HEK293T (cell line): Measurements from ENCODE around the gene RPL35.

Experiments
- CTCF ChIA-PET: fragments of 350-600 bp; formaldehyde crosslinking; extraction: SDS; loops from one replicate; lab custom pipeline; 2021; ENCODE audit warnings: antibody characterized with exemption, inconsistent platforms; lab: Yijun Ruan, JAX
- POLR2A ChIA-PET: fragments of 350-600 bp; formaldehyde crosslinking; extraction: SDS; loops from one replicate; lab custom pipeline; 2020; ENCODE audit warnings: antibody characterized with exemption, inconsistent platforms; lab: Yijun Ruan, JAX
- DNase-seq: peaks from one replicate; pipeline ENCODE4 v3.0.0; 2012; ENCODE audit warnings: mixed read lengths; ENCODE audit errors: extremely low spot score
- ARNT ChIP-seq: fragments of 450-650 bp; IDR thresholded peaks from 2 replicates; pipeline ENCODE4 v1.6.1; 2017; ENCODE audit warnings: mild to moderate bottlenecking
- BHLHE40 ChIP-seq: fragments of 450-650 bp; IDR thresholded peaks from 2 replicates; pipeline ENCODE4 v1.6.1; 2016; ENCODE audit warnings: mild to moderate bottlenecking, moderate library complexity, borderline replicate concordance
- CTBP1 ChIP-seq: fragments of 450-650 bp; IDR thresholded peaks from 2 replicates; pipeline ENCODE4 v1.6.1; 2016; ENCODE audit warnings: borderline replicate concordance
- ELF4 ChIP-seq: fragments of 450-650 bp; IDR thresholded peaks from 2 replicates; pipeline ENCODE4 v1.6.1; 2017; ENCODE audit warnings: antibody characterized with exemption
- FOXA1 ChIP-seq: fragments of 450-650 bp; IDR thresholded peaks from 2 replicates; pipeline ENCODE4 v1.6.1; 2016; ENCODE audit warnings: mild to moderate bottlenecking
- FOXK2 ChIP-seq: fragments of 450-650 bp; IDR thresholded peaks from 2 replicates; pipeline ENCODE4 v1.6.1; 2016; ENCODE audit warnings: mild to moderate bottlenecking
- FOXM1 ChIP-seq: fragments of 450-650 bp; IDR thresholded peaks from 2 replicates; pipeline ENCODE4 v1.6.1; 2017; ENCODE audit warnings: mild to moderate bottlenecking, borderline replicate concordance
- HDGF ChIP-seq: fragments of 450-650 bp; IDR thresholded peaks from 2 replicates; pipeline ENCODE4 v1.6.1; 2017; ENCODE audit warnings: antibody characterized with exemption, borderline replicate concordance
- L3MBTL2 ChIP-seq: fragments of 450-650 bp; conservative IDR thresholded peaks from 2 replicates; pipeline ENCODE4 v1.6.1; 2016; ENCODE audit warnings: mild to moderate bottlenecking
- LEF1 ChIP-seq: fragments of 450-650 bp; IDR thresholded peaks from 2 replicates; pipeline ENCODE4 v1.6.1; 2017; ENCODE audit warnings: mild to moderate bottlenecking, borderline replicate concordance
- NFRKB ChIP-seq: fragments of 450-650 bp; IDR thresholded peaks from 2 replicates; pipeline ENCODE4 v1.6.1; 2016; ENCODE audit warnings: mild to moderate bottlenecking, moderate library complexity
- SP1 ChIP-seq: fragments of 450-650 bp; IDR thresholded peaks from 2 replicates; pipeline ENCODE4 v1.6.1; 2017
- SUZ12 ChIP-seq: fragments of 450-650 bp; IDR thresholded peaks from 2 replicates; pipeline ENCODE4 v1.6.1; 2016; ENCODE audit warnings: mild to moderate bottlenecking
- TARDBP ChIP-seq: fragments of 450-650 bp; IDR thresholded peaks from 2 replicates; pipeline ENCODE4 v1.6.1; 2016
- ZNF384 ChIP-seq: fragments of 450-650 bp; IDR thresholded peaks from 2 replicates; pipeline ENCODE4 v1.6.1; 2016
- TF ChIP-seq, protein P1 (sequence below): fragments of 450-650 bp; IDR thresholded peaks from 2 replicates; pipeline ENCODE4 v1.6.1; 2016

Gene RPL35

DNA sequence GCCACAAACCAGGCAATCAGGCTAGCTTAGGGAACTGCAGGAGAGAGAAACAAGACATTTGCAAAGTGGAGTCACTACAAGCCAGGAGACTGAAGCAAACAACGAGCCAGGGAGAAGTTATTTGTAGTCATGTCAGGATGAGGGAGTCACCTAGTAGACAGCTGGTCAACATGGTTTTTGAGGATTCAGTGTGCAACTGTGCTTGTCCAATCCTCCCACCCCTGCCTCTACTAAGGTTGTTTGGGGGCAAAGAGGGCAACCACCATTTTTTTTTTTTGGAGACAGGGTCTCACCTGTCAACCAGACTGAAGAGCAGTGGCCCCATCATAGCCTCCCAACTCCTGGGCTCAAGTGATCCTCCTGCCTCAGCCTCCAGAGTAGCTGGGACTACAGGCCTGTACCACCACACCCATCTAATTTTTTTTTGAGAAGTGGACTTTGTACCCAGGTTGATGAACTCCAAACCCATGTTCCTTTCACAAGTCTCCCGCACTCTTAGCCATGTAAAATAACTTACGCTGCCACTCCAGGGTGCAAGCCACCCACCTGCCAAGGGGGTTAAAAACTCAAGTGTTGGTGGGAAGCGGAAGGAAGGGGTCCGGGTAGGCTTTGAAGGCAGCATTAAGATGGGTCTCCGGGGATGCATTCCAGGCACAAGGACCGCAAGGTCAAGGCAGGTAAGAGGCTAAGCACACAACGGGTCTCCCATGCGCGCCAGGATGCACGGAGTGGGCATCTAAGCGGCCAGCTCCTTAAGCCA lies 995 bp downstream of the RPL35 start:
- DNase-seq: no peak
- ChIA-PET CTCF (interaction anchor here (1.1 kb wide), 1 partner anchor 8 kb away, joined by 3 read pairs; the partner anchor contains the start of gene WDR38), POLR2A (interaction anchor here (0.6 to 2.8 kb wide), 10 partner anchors 8 to 169 kb away, joined by 3 to 29 read pairs (median 6); partner anchors contain the start of genes NR6A1 and WDR38)
- TF ChIP-seq BHLHE40 (no peak), FOXA1 (no peak), HDGF (no peak), SP1 (no peak), ELF4 (no peak), SUZ12 (no peak), NFRKB (no peak), ZNF384 (no peak), FOXM1 (no peak), TARDBP (no peak)
- TF ChIP-seq, protein P1, sequence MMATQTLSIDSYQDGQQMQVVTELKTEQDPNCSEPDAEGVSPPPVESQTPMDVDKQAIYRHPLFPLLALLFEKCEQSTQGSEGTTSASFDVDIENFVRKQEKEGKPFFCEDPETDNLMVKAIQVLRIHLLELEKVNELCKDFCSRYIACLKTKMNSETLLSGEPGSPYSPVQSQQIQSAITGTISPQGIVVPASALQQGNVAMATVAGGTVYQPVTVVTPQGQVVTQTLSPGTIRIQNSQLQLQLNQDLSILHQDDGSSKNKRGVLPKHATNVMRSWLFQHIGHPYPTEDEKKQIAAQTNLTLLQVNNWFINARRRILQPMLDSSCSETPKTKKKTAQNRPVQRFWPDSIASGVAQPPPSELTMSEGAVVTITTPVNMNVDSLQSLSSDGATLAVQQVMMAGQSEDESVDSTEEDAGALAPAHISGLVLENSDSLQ: no peak

DNA sequence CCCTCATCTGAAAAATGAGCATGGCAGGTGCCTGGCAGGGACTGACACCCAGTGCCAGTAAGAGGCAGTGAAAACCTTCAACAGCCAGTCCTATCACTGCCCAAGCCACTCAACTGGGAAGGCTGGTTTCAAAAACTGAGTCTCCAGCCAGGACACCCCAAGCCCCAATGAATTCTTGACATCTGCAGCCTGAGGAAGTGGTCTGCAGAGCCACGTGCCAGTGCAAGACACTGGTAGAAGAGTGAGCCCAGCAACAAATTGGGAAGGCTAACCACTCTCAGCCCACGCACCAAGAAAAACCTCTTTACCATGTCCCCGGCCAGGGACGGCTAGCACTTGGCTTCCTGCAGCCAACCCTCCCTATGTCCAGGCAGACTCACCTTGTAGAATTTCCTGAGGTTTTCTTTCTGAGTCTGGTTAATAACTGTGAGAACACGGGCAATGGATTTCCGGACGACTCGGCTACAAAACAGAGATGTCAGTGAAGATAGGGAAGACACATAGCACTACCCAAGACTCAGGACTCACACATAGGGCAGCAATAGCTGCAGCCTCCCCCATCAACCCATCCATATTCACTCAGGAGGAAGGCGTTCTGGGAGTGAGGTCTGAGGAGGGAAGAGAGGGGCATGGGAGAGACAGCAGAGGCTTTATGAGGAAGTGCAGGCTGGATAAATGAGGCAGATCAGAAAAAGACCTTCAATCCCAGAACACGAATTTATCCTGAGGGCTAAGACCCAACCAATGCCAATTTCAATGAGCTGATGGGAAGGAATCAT lies 1.8 kb downstream of the RPL35 start:
- no peak for DNase-seq
- ChIA-PET CTCF (no interaction called here), POLR2A (interaction anchor here (0.6 to 2.8 kb wide), 3 partner anchors 85 to 169 kb away, joined by 3 to 17 read pairs (median 5); partner anchors contain the start of gene NR6A1)
- TF ChIP-seq ZNF384 (no peak), L3MBTL2 (no peak), ARNT (no peak), SP1 (no peak), TARDBP (no peak), ELF4 (no peak), FOXA1 (no peak), CTBP1 (no peak), NFRKB (no peak), BHLHE40 (no peak), FOXK2 (no peak), HDGF (no peak), SUZ12 (no peak), FOXM1 (no peak), LEF1 (no peak)
- TF ChIP-seq, protein P1: no peak

DNA sequence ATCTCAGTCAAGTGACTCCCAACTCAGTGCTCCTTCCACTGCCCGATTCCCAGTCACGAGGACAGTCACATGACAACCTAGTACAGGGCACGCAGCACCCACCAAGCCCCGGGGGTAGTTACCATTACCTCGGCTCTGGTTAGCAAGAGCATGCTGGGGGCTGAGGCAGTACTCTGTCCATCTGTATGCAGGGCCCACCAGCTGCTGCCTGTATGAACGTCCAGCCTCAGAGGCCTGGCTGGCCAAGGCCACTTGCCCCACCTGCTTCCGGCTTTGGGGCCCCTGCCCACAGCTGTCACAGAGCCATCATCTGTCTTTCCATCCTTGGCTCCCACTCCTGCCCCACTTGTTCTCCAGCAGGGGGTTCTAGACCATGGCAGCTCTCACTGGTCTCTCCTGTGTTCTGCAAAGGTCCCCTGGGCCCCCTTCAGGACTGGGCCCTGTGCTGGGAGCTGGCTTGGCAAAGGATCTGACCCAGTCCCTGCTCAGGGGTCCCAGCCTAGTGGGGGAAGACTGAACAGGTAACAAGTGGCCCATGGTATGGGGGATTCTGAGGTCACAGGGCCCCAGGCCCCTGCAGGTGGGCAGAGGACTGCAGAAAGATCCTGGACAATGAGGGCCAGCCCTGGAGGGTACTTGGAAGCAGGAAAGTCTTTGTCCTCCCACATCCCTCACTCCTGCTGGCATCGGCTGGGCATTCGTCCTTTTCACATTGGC lies 3.3 kb downstream of the RPL35 start:
- no peak for DNase-seq
- TF ChIP-seq FOXK2 (no peak), SUZ12 (no peak), ELF4 (no peak), CTBP1 (no peak), LEF1 (no peak), SP1 (no peak), NFRKB (no peak), BHLHE40 (no peak), FOXA1 (no peak), TARDBP (no peak), ZNF384 (no peak), FOXM1 (no peak), ARNT (no peak), L3MBTL2 (no peak), HDGF (no peak)
- TF ChIP-seq, protein P1: no peak
- ChIA-PET POLR2A (interaction anchor here (1.1 to 2.9 kb wide), 3 partner anchors 11 to 88 kb away, joined by 3 to 8 read pairs (median 3); partner anchors contain the start of gene NR6A1), CTCF (no interaction called here)

DNA sequence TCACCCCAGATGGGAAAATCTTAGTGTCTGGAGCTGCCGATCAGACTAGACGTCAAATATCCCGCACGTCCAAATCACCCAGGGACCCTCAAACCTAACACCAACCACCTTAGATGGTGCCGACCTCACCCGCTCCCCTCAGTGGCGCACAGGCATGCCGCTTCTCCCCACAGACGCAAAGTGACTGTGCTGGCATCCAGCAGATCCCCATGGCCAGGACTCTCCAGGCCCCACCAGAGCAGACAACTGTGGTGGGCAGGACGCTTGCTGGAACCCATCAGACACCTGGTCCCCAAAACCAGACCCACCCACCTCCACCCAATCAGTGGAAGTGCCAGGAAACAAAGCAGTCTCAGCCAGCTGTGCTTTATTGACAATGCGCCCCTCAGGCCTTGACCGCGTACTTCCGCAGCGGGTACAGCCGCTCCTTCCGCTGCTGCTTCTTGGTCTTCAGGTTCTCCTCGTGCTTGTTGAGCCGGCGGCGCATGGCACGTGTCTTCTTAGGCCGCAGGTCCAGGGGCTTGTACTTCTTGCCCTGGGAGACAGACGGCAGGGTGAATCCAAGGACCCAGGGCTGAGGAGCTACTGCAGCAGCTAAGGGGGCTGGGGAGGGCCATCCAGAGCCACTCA lies 4.1 kb downstream of the RPL35 start:
- POLR2A ChIA-PET: interaction anchor here (1.4 to 2.9 kb wide), 5 partner anchors 12 to 87 kb away, joined by 3 to 14 read pairs (median 6); partner anchors contain the start of gene NR6A1
- CTCF ChIA-PET: interaction anchor here (8.0 kb wide), 1 partner anchor 84 kb away, joined by 244 read pairs; the partner anchor contains the start of genes NR6A1 and OLFML2A
- DNase-seq: no peak
- TF ChIP-seq LEF1 (no peak), BHLHE40 (no peak), SP1 (no peak), HDGF (no peak), ELF4 (no peak), NFRKB (no peak), ZNF384 (no peak), ARNT (no peak), FOXA1 (no peak)
